OCI-LY3 (cell line): ENCODE measurements around the gene PRSS8.

Source experiments
- EZH2phosphoT487 ChIP-seq: fragments of 200-600 bp; shearing (Covaris generic); IDR thresholded peaks from 2 replicates; pipeline ENCODE4 v1.6.1; 2018; ENCODE audit warnings: antibody characterized with exemption, mixed run types, low read depth
- TF ChIP-seq, protein P1 (sequence below): fragments of 200-600, 300-600 bp; sonication (generic); IDR thresholded peaks from 2 replicates; pipeline ENCODE4 v1.5.1; 2014; ENCODE audit warnings: antibody characterized with exemption, low read length, low read depth

DNA sequence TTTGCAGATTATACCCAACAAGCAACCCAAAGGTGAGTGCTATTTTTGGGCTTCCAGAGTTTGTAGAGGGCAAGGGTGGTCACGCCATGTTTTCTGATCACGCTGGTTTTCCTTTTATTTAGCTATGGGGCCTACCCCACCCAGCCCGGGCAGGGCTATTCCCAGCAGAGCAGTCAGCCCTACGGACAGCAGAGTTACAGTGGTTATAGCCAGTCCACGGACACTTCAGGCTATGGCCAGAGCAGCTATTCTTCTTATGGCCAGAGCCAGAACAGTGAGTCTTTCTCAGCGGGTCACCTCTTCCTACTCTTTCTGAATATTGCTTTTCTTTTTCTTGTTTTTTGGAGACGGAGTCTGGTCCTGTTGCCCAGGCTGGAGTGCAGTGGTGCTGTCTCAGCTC lies 46.9 kb upstream of the PRSS8 start:
- TF ChIP-seq, protein P1, sequence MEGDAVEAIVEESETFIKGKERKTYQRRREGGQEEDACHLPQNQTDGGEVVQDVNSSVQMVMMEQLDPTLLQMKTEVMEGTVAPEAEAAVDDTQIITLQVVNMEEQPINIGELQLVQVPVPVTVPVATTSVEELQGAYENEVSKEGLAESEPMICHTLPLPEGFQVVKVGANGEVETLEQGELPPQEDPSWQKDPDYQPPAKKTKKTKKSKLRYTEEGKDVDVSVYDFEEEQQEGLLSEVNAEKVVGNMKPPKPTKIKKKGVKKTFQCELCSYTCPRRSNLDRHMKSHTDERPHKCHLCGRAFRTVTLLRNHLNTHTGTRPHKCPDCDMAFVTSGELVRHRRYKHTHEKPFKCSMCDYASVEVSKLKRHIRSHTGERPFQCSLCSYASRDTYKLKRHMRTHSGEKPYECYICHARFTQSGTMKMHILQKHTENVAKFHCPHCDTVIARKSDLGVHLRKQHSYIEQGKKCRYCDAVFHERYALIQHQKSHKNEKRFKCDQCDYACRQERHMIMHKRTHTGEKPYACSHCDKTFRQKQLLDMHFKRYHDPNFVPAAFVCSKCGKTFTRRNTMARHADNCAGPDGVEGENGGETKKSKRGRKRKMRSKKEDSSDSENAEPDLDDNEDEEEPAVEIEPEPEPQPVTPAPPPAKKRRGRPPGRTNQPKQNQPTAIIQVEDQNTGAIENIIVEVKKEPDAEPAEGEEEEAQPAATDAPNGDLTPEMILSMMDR, result no peak
- no peak for TF ChIP-seq EZH2phosphoT487
